ENCODE data around the gene TPST1. TPM values are rescaled to one million over a fixed set of nuclear protein-coding genes. Genes with fewer than 3 reads are reported as not detected.
"Not testable (repeated sequence)": the region's sequence is repeated elsewhere in the genome, so short reads cannot be mapped to it uniquely, and the experiment has no call there.

The TPST1 gene
- total RNA-seq, 1 donor from 2014 or later = 16.7 TPM

GRCh38 chr7:66357087-66357486 lies 152.0 kb downstream of the TPST1 start:
- DNase-seq (ENCODE audit: low read depth) = no peak
- TF ChIP-seq, protein P1, sequence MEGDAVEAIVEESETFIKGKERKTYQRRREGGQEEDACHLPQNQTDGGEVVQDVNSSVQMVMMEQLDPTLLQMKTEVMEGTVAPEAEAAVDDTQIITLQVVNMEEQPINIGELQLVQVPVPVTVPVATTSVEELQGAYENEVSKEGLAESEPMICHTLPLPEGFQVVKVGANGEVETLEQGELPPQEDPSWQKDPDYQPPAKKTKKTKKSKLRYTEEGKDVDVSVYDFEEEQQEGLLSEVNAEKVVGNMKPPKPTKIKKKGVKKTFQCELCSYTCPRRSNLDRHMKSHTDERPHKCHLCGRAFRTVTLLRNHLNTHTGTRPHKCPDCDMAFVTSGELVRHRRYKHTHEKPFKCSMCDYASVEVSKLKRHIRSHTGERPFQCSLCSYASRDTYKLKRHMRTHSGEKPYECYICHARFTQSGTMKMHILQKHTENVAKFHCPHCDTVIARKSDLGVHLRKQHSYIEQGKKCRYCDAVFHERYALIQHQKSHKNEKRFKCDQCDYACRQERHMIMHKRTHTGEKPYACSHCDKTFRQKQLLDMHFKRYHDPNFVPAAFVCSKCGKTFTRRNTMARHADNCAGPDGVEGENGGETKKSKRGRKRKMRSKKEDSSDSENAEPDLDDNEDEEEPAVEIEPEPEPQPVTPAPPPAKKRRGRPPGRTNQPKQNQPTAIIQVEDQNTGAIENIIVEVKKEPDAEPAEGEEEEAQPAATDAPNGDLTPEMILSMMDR (conservative IDR thresholded peaks at IDR 0.05; ENCODE audit: low read depth, low read length) = no peak
- no peak overlapping the region for H3K4me3 ChIP-seq (ENCODE audit: low read depth, low read length)

DNA sequence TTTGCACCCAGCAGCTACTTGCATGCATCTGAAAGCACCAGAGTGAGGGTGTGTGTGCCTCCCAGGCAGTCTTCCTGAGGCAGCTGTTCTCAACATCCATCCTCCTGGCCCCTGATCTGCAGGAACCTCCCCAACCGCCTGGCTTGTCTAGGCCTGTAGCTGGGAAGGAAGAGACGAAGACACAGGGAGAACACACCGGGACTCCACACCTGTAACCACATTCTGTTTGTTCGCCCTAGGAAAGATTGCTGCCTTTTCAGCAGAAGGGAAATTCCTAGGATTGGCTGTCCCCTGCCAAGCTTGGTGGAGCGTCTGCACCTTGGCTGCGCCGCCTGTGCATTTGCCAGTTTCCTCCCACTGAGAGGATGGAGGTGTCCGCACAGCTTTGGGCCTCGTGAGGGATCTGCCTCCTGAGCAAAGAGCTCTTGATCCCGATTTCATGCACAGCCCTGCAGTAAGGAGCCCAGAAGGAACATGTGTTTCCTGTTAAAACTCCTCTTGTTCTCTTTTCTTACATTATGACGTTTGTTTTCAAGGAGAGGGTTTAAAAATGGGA lies 154.6 kb downstream of the TPST1 start:
- no peak for DNase-seq (ENCODE audit: low read depth)
- H3K4me3 ChIP-seq (ENCODE audit: low read depth, low read length) = no peak overlapping the region
- TF ChIP-seq, protein P1 (conservative IDR thresholded peaks at IDR 0.05; ENCODE audit: low read depth, low read length) = no peak

- H3K4me3 ChIP-seq (ENCODE audit: low read depth, low read length) = no peak overlapping the region
- TF ChIP-seq, protein P1 (conservative IDR thresholded peaks at IDR 0.05; ENCODE audit: low read depth, low read length) = no peak
- DNase-seq (ENCODE audit: low read depth) = no peak
Measured at GRCh38 chr7:66362136-66362535, 157.0 kb downstream of the TPST1 start.

DNA sequence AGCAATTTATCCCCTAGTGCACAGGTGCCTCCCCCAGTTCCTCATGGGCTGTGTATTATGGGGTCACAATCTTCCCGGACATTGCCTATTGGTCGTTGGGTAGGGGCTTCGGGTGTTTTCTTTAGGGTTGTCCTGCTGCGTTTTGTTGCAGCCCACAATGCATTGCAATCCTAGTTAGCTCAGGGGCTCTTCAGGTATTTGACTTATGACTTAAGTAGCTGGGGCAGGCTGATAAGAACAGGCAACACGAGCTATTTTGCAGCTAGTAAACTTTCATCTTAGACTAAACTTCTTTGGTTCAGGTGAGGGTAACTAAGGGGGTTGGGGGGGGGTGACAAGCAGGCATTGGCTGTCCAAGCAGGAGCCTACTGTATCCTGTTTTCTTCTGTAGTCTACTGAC lies 158.5 kb downstream of the TPST1 start:
- H3K4me3 ChIP-seq (ENCODE audit: low read depth, low read length) = no peak overlapping the region
- TF ChIP-seq, protein P1 (conservative IDR thresholded peaks at IDR 0.05; ENCODE audit: low read depth, low read length) = no peak
- DNase-seq (ENCODE audit: low read depth) = no peak

- H3K4me3 ChIP-seq (ENCODE audit: low read depth, low read length) = not testable (repeated sequence)
Measured at GRCh38 chr7:66365031-66365430, 159.9 kb downstream of the TPST1 start.

DNA sequence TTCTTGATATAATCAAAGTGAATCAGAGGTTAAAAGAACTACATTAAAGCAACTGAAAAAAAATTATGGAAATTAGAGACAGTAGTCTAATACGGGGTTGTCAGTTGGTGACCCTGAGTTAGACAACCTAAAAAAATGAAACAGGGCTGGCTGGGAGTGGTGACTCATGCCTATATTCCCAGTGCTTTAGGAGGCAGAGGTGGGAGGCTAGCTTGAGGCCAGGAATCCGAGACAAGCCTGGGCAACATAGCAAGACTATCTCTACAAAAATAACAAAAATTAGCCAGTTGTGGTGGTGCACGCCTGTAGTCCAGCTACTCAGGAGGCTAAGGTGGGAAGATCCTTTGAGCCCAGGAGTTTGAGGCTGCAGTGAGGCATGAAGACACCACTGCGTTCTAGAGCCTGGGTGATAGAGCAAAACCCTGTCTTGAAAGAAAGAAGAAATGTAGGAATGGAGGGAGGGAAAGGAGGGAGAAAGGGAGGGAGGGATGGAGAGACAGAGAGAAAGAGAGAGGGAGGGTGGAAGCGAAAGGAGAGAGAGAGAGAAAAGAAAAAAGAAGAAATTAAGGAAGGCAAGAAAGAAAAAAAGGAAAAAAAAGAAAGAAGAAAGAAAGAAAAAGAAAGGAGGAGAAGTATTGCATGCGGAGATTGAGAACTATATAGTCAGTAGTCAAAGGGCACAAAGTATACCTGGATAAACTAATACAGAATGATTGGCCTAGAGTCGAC lies 166.1 kb downstream of the TPST1 start:
- DNase-seq (ENCODE audit: low read depth) = no peak
- TF ChIP-seq, protein P1 (conservative IDR thresholded peaks at IDR 0.05; ENCODE audit: low read depth, low read length) = no peak
- H3K4me3 ChIP-seq (ENCODE audit: low read depth, low read length) = no peak overlapping the region

More at GRCh38 chr7:66365031-66365430, 159.9 kb downstream of the TPST1 start:
- not testable (repeated sequence) for DNase-seq (ENCODE audit: low read depth)

GRCh38 chr7:66374141-66374840 lies 169.2 kb downstream of the TPST1 start:
- not testable (repeated sequence) for H3K4me3 ChIP-seq (ENCODE audit: low read depth, low read length); DNase-seq (ENCODE audit: low read depth)
